ENCODE measurements around the gene CPSF3. TPM values are rescaled to one million over a fixed set of nuclear protein-coding genes. Genes with fewer than 3 reads are reported as not detected.

Gene CPSF3
- total and polyA plus RNA-seq, 8 donors = 5.7 to 13.2 (median 10.7) TPM

- WGBS, 2 donors = 86 to 89% methylated on average over 7 of the region's 7 CpGs
- intact Hi-C loops (cut with DNase I) = no loop called here
- Histone ChIP-seq H3K4me3 (no peak overlapping the region), H3K27ac (no peak overlapping the region), H3K9me3 (no peaks in the 10 kb centered on the region), H3K36me3 (peaks cover 0 to 11% (median 4%) of the 10 kb centered on the region in 3 donors), H3K4me1 (no peaks in the 10 kb centered on the region), H3K27me3 (no peaks in the 10 kb centered on the region)
- no peak for FAIRE-seq
- peak in 1 of 6 donors; percentile 30 for DNase-seq
- no peak for ATAC-seq
- no peak for TF ChIP-seq CTCF (IDR thresholded peaks at IDR 0.05)
Observed at GRCh38 chr2:9390151-9390850, 33.2 kb upstream of the CPSF3 start.

DNA sequence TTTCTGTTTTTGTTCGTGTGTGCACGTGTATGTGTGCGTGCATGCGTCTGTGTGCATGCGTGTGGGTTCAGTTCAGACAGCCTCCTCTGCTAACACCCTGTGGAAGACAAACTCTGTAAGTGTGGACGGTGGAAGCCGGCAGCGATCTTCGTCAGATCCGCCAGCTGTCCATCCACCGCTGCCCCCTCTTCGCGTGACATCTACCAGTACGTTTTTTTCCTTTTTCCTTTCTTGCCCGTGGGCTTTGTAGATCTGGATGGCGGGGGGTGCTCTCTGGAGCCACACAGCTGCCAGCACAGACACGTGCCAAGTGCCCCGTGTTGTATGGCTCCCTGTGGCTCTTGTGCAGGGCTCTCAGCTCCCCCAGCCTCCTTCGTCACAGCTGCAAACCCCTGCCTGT, 32.5 kb upstream of the CPSF3 start:
- FAIRE-seq (no peak), DNase-seq (peak in 1 of 6 donors; percentile 30), ATAC-seq (no peak)
- intact Hi-C loops (cut with DNase I) = no loop called here
- Histone ChIP-seq H3K4me3 (no peak overlapping the region), H3K27ac (no peak overlapping the region), H3K27me3 (no peaks in the 10 kb centered on the region), H3K4me1 (no peaks in the 10 kb centered on the region), H3K36me3 (peaks cover 0 to 11% (median 4%) of the 10 kb centered on the region in 3 donors), H3K9me3 (no peaks in the 10 kb centered on the region)
- 92 to 93% methylated on average over 19 of the region's 19 CpGs for WGBS, 2 donors
- no peak for TF ChIP-seq CTCF (IDR thresholded peaks at IDR 0.05)

DNA sequence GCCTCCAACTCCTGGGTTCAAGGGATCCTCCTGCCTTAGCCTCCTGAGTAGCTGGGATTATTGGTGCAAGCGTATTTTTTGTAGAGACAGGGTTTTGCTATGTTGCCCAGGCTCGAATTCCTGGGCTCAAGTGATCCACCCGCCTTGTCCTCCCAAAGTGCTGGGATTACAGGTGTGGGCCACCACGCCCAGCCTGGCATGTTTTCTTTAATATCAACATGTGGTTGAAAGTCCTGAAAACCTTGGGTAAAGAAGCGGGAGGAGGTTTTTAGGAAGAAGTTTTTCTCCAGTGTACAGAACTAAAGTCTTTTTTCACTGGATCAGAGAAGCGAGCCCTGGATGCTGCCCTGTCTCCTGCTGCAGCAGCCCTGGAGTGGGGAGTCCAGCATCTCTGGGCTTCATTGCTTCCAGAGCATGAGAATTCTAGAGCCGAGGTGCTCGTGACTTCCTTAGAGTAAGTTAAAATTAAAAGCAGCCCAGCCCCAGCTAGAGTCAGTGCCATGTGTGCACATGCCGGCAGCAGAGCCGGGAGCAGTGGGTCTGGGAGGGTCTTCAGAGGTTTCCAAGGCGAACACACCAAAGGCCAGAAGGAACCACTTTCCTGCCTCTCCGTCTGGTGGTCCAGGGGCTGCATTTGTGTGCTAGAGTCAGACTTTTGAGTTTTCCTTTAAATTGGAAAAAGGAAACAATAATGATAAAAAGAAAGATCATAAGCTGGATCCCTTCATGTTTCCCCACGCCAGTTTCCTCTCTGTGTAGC, 31.3 kb upstream of the CPSF3 start:
- Histone ChIP-seq H3K27me3 (no peaks in the 10 kb centered on the region), H3K27ac (no peak overlapping the region), H3K36me3 (peaks cover 0 to 11% (median 4%) of the 10 kb centered on the region in 3 donors), H3K9me3 (no peaks in the 10 kb centered on the region), H3K4me3 (no peak overlapping the region), H3K4me1 (no peaks in the 10 kb centered on the region)
- WGBS, 2 donors = 91% methylated on average over 13 of the region's 13 CpGs
- ATAC-seq = no peak
- intact Hi-C loops (cut with DNase I) = no loop called here
- no peak for FAIRE-seq
- TF ChIP-seq CTCF (IDR thresholded peaks at IDR 0.05) = no peak
- peak in 1 of 6 donors; percentile 9 for DNase-seq

GRCh38 chr2:9392898-9393765, 30.3 kb upstream of the CPSF3 start:
- no peak for FAIRE-seq
- intact Hi-C loops (cut with DNase I) = no loop called here
- Histone ChIP-seq H3K27me3 (no peaks in the 10 kb centered on the region), H3K27ac (no peak overlapping the region), H3K4me1 (no peaks in the 10 kb centered on the region), H3K9me3 (no peaks in the 10 kb centered on the region), H3K4me3 (no peak overlapping the region), H3K36me3 (peaks cover 0 to 11% (median 4%) of the 10 kb centered on the region in 3 donors)
- DNase-seq = peak in 1 of 6 donors; percentile 46
- no peak for TF ChIP-seq CTCF (IDR thresholded peaks at IDR 0.05)
- ATAC-seq = no peak
- WGBS, 2 donors = 82 to 88% methylated on average over 28 of the region's 28 CpGs
